Mesothelial cell of epicardium (in vitro differentiated cells): ENCODE results near the gene PAMR1. TPM values are rescaled to one million over a fixed set of nuclear protein-coding genes. Genes with fewer than 3 reads are reported as not detected.

Experiments
- DNase-seq, 2 experiments: peaks; one replicate each; pipeline ENCODE4 v3.0.0; 2021; ENCODE audit warnings: low spot score in 2 of 2; ENCODE audit not compliant: unreplicated experiment in 2 of 2
- H3K27ac Mint-ChIP-seq: 2 replicates; pipeline ENCODE4 v1.8.0; 2021; ENCODE audit warnings: mixed read lengths
- H3K27me3 Mint-ChIP-seq: 2 replicates; pipeline ENCODE4 v1.8.0; 2021; ENCODE audit warnings: low read depth, mixed read lengths
- H3K36me3 Mint-ChIP-seq: 2 replicates; pipeline ENCODE4 v1.8.0; 2021; ENCODE audit warnings: mixed read lengths
- H3K4me1 Mint-ChIP-seq: 2 replicates; pipeline ENCODE4 v1.8.0; 2021; ENCODE audit warnings: mixed read lengths
- H3K4me3 Mint-ChIP-seq: 2 replicates; pipeline ENCODE4 v1.8.0; 2021; ENCODE audit warnings: mild to moderate bottlenecking, moderate library complexity, mixed read lengths
- H3K9me3 Mint-ChIP-seq: 2 replicates; pipeline ENCODE4 v1.8.0; 2021; ENCODE audit warnings: mixed read lengths
- total RNA-seq: library from RNA; stranded (reverse); gene quantifications from 3 replicates; pipeline ENCODE4 v1.2.1, GENCODE V29; 2021
- TF ChIP-seq, protein P1 (sequence below): fragments of 200-600 bp; sonication (generic); IDR thresholded peaks from one replicate; pipeline ENCODE4 v1.5.0; 2021; ENCODE audit warnings: antibody characterized with exemption; ENCODE audit not compliant: unreplicated experiment

The PAMR1 gene
- total RNA-seq, 1 donor from 2014 or later, result 38.3 TPM

- H3K36me3 Mint-ChIP-seq, result peaks cover 6% of the 10 kb centered on the region
- no peaks in the 10 kb centered on the region for H3K4me1 Mint-ChIP-seq
- H3K9me3 Mint-ChIP-seq, result no peaks in the 10 kb centered on the region
- DNase-seq, result no peak
- TF ChIP-seq, protein P1, sequence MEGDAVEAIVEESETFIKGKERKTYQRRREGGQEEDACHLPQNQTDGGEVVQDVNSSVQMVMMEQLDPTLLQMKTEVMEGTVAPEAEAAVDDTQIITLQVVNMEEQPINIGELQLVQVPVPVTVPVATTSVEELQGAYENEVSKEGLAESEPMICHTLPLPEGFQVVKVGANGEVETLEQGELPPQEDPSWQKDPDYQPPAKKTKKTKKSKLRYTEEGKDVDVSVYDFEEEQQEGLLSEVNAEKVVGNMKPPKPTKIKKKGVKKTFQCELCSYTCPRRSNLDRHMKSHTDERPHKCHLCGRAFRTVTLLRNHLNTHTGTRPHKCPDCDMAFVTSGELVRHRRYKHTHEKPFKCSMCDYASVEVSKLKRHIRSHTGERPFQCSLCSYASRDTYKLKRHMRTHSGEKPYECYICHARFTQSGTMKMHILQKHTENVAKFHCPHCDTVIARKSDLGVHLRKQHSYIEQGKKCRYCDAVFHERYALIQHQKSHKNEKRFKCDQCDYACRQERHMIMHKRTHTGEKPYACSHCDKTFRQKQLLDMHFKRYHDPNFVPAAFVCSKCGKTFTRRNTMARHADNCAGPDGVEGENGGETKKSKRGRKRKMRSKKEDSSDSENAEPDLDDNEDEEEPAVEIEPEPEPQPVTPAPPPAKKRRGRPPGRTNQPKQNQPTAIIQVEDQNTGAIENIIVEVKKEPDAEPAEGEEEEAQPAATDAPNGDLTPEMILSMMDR, result no peak
- H3K4me3 Mint-ChIP-seq, result no peak overlapping the region
- H3K27me3 Mint-ChIP-seq, result peaks cover 45% of the 10 kb centered on the region
- H3K27ac Mint-ChIP-seq, result no peak overlapping the region
These were observed 88.7 kb downstream of the PAMR1 start for GRCh38 chr11:35436581-35437250.

DNA sequence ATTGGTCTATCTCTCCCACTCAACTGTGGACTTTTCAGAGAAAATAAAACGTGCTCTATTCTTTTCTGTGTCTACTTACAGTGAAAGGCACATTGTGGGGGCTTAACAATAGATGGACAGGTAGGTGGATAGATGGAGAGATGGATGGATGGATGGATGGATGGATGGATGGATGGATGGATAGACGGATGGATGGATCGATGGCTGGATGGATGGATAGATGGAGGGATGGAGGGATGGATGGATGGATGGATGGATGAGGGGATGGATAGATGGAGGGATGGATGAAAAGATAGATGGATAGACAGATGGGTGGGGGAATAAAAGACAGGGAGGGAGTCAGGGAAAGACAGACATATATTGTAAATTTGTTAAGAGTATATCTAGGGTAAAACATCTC, 91.8 kb downstream of the PAMR1 start:
- H3K4me1 Mint-ChIP-seq, result no peaks in the 10 kb centered on the region
- no peaks in the 10 kb centered on the region for H3K9me3 Mint-ChIP-seq
- H3K4me3 Mint-ChIP-seq, result no peak overlapping the region
- peaks cover 6% of the 10 kb centered on the region for H3K36me3 Mint-ChIP-seq
- TF ChIP-seq, protein P1, result no peak
- no peak for DNase-seq
- H3K27ac Mint-ChIP-seq, result no peak overlapping the region
- H3K27me3 Mint-ChIP-seq, result peaks cover 40% of the 10 kb centered on the region

- no peak for DNase-seq
- H3K4me1 Mint-ChIP-seq, result no peaks in the 10 kb centered on the region
- H3K27ac Mint-ChIP-seq, result no peak overlapping the region
- TF ChIP-seq, protein P1, result no peak
- H3K36me3 Mint-ChIP-seq, result peaks cover 6% of the 10 kb centered on the region
- no peak overlapping the region for H3K4me3 Mint-ChIP-seq
- H3K27me3 Mint-ChIP-seq, result peaks cover 38% of the 10 kb centered on the region
- no peaks in the 10 kb centered on the region for H3K9me3 Mint-ChIP-seq
These were observed 93.0 kb downstream of the PAMR1 start for GRCh38 chr11:35432464-35432863.

- H3K4me3 Mint-ChIP-seq, result no peak overlapping the region
- peaks cover 4% of the 10 kb centered on the region for H3K36me3 Mint-ChIP-seq
- TF ChIP-seq, protein P1, result no peak
- no peaks in the 10 kb centered on the region for H3K9me3 Mint-ChIP-seq
- H3K4me1 Mint-ChIP-seq, result peaks cover 3% of the 10 kb centered on the region
- H3K27me3 Mint-ChIP-seq, result peaks cover 80% of the 10 kb centered on the region
- no peak overlapping the region for H3K27ac Mint-ChIP-seq
- no peak for DNase-seq
These were observed 98.3 kb downstream of the PAMR1 start for GRCh38 chr11:35427071-35427470.

DNA sequence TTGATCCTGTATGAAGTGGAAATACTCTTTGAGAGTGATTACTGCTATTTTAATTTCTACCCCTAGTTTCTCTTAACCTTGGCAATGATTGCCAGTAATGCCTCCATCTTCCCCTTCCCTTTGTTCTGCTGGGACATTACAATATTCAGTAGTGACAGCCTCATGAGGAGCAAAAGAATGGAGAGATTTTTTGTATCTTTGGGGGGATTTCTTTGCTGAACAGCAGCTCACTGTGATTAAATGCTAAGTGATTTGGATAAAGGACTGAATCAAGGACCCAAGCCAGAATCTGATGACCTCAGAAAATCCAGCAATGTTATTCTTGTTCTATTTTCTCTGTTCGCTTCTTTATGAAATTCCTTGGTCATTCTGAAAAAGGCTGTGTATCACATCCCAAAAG, 99.1 kb downstream of the PAMR1 start:
- TF ChIP-seq, protein P1, result no peak
- no peak overlapping the region for H3K27ac Mint-ChIP-seq
- no peaks in the 10 kb centered on the region for H3K9me3 Mint-ChIP-seq
- no peak overlapping the region for H3K4me3 Mint-ChIP-seq
- H3K27me3 Mint-ChIP-seq, result peaks cover 87% of the 10 kb centered on the region
- H3K4me1 Mint-ChIP-seq, result peaks cover 3% of the 10 kb centered on the region
- no peaks in the 10 kb centered on the region for H3K36me3 Mint-ChIP-seq
- DNase-seq, result no peak
